PC-9 (cell line): Measurements from ENCODE around the gene ELFN1.

ENCODE experiments used
- EZH2 ChIP-seq: fragments of 200-600 bp; sonication (generic); IDR thresholded peaks from 2 replicates; pipeline ENCODE4 v1.8.0; 2017; ENCODE audit warnings: antibody characterized with exemption, low read depth
- TF ChIP-seq, protein P1 (sequence below): fragments of 200-600 bp; sonication (generic); conservative IDR thresholded peaks from 2 replicates; pipeline ENCODE4 v1.6.1; 2017; ENCODE audit warnings: mixed run types, antibody characterized with exemption, mild to moderate bottlenecking, moderate library complexity

- TF ChIP-seq, protein P1, sequence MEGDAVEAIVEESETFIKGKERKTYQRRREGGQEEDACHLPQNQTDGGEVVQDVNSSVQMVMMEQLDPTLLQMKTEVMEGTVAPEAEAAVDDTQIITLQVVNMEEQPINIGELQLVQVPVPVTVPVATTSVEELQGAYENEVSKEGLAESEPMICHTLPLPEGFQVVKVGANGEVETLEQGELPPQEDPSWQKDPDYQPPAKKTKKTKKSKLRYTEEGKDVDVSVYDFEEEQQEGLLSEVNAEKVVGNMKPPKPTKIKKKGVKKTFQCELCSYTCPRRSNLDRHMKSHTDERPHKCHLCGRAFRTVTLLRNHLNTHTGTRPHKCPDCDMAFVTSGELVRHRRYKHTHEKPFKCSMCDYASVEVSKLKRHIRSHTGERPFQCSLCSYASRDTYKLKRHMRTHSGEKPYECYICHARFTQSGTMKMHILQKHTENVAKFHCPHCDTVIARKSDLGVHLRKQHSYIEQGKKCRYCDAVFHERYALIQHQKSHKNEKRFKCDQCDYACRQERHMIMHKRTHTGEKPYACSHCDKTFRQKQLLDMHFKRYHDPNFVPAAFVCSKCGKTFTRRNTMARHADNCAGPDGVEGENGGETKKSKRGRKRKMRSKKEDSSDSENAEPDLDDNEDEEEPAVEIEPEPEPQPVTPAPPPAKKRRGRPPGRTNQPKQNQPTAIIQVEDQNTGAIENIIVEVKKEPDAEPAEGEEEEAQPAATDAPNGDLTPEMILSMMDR, result no peak
- no peak for TF ChIP-seq EZH2
Observed at GRCh38 chr7:1702652-1703051, 32.6 kb downstream of the ELFN1 start.
